Pancreas (tissue), 10 donors: ENCODE data around the gene HIC1. TPM values are rescaled to one million over a fixed set of nuclear protein-coding genes. Genes with fewer than 3 reads are reported as not detected.

Source experiments
- ATAC-seq, 4 donors: fragments of 200-7000 bp; cut with Tn5 transposase; one replicate each; pipeline versions ENCODE4 v1.8.0 to v1.9.1; 2020; ENCODE audit warnings: mild to moderate bottlenecking in 4 of 4, moderate library complexity in 4 of 4
- DNase-seq, 6 donors: peaks; one replicate each; pipeline ENCODE4 v3.0.0-alpha.2; 2020
- FAIRE-seq: peaks from 2 replicates; lab custom pipeline; 2012; peaks lifted over from hg19 to GRCh38; lab: Jason Lieb, UNC
- H3K27ac ChIP-seq, 4 donors: fragments of 200-600 bp; sonication (generic); 1 replicate in 3 of 4; 2 replicates in 1 of 4; pipeline versions ENCODE4 v1.5.0 to v1.8.0; 2020
- H3K27me3 ChIP-seq, 4 donors: fragments of 200-600 bp; one replicate each; pipeline ENCODE4 v1.8.0; 2021
- H3K36me3 ChIP-seq, 3 donors: fragments of 200-600 bp; sonication (generic) in 1 of 3; one replicate each; pipeline versions ENCODE4 v1.5.0 to v1.8.0; 2020 to 2021
- H3K4me1 ChIP-seq, 3 donors: fragments of 200-600 bp; one replicate each; pipeline ENCODE4 v1.8.0; 2021
- H3K4me3 ChIP-seq, 4 donors: fragments of 200-600 bp; sonication (generic) in 2 of 4; one replicate each; pipeline versions ENCODE4 v1.5.0 to v1.8.0; 2020 to 2021
- H3K9me3 ChIP-seq, 4 donors: fragments of 200-600 bp; one replicate each; pipeline ENCODE4 v1.8.0; 2021
- WGBS, 2 donors: extraction: QIAGEN DNeasy Blood & Tissue Kit; methylation state at CpG; one replicate each; pipeline ENCODE4 v1.1.7; 2013; 5-methylcytosine and 5-hydroxymethylcytosine counted together
- intact Hi-C, 3 donors: fragments of 100-400 bp; cut with DNase I; formaldehyde crosslinking; loops; one replicate each; pipeline versions ENCODE4 v1.11.1 to v1.14.2; 2022
- polyA plus RNA-seq, 2 donors: library from polyadenylated mRNA; stranded (reverse); fragments of 200-250 nt; gene quantifications; one replicate each; pipeline ENCODE4 v1.2.3, GENCODE V29; 2013
- total RNA-seq, 6 donors: library from RNA; stranded (reverse); fragmentation: NEBNext Ultra II Directional in 4 of 6; extraction: Animal tissue kit (Norgen Biotek cat#: 25700) in 4 of 6; gene quantifications; one replicate each; pipeline versions ENCODE4 v1.2.1 to v1.2.4, GENCODE V29; 2021 to 2023
- TF ChIP-seq, protein P1 (sequence below), 4 donors: fragments of 200-600 bp; sonication (generic) in 3 of 4; IDR thresholded peaks; one replicate each; pipeline versions ENCODE4 v1.5.0 to v1.8.0; 2021; ENCODE audit warnings: antibody characterized with exemption in 4 of 4
- donor health status: healthy with polysubstance abuse.
- donor health status: DM: no; HTN: no; CAD: no; lungs with moderate emphysema.
- donor health status: DM: no; HTN: no; CAD: no.
- donor health status: control.
- donor health status: control.
- donor health status: Bipolar disorder and iron deficiency.
- donor health status: DM: yes; HTN: yes; CAD: no.
- donor health status: DM: no; HTN: no; CAD: no.
- donor health status: DM: no; HTN: no; CAD: no.
- donor health status: DM: yes; HTN: yes; CAD: no.

HIC1 gene
- total and polyA plus RNA-seq, 8 donors, result 1.0 to 15.8 (median 3.4) TPM

DNA sequence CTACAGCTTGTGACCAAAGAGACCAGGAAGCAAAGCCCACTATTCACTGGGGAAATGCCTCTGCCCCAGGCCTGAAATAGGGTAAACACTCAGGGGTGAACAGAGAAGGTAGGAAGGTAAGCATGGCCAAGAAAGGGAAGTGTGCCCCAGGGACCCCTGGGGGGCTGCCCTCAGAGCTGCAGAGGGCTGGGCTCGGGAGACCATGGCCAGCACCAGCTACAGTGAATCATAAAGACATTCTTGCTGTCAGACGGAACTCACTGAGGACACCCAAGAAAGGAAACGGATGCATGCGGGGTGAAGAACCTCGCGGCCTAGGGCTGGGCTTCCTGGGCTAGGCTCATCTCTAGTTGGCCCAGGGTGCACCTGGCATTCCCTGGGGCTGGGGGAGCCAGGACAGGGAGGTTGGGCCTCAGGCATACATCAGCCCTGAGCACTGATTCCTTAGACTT, 9.6 kb downstream of the HIC1 start:
- Histone ChIP-seq H3K27ac (no peak overlapping the region), H3K36me3 (peaks cover 0 to 21% (median 0%) of the 10 kb centered on the region in 3 donors), H3K27me3 (no peaks in the 10 kb centered on the region), H3K4me1 (no peaks in the 10 kb centered on the region), H3K4me3 (no peak overlapping the region), H3K9me3 (no peaks in the 10 kb centered on the region)
- no peak for ATAC-seq
- no peak for DNase-seq
- WGBS, 2 donors, result 89 to 92% methylated on average over 6 of the region's 6 CpGs
- FAIRE-seq, result no peak
- intact Hi-C loops, result loop anchor here in 1 of 3 donors (10.0 kb wide), 1 partner anchor 170 kb away; no protein-coding TSS in a partner anchor
- TF ChIP-seq, protein P1, sequence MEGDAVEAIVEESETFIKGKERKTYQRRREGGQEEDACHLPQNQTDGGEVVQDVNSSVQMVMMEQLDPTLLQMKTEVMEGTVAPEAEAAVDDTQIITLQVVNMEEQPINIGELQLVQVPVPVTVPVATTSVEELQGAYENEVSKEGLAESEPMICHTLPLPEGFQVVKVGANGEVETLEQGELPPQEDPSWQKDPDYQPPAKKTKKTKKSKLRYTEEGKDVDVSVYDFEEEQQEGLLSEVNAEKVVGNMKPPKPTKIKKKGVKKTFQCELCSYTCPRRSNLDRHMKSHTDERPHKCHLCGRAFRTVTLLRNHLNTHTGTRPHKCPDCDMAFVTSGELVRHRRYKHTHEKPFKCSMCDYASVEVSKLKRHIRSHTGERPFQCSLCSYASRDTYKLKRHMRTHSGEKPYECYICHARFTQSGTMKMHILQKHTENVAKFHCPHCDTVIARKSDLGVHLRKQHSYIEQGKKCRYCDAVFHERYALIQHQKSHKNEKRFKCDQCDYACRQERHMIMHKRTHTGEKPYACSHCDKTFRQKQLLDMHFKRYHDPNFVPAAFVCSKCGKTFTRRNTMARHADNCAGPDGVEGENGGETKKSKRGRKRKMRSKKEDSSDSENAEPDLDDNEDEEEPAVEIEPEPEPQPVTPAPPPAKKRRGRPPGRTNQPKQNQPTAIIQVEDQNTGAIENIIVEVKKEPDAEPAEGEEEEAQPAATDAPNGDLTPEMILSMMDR (IDR thresholded peaks at IDR 0.05), result no peak

DNA sequence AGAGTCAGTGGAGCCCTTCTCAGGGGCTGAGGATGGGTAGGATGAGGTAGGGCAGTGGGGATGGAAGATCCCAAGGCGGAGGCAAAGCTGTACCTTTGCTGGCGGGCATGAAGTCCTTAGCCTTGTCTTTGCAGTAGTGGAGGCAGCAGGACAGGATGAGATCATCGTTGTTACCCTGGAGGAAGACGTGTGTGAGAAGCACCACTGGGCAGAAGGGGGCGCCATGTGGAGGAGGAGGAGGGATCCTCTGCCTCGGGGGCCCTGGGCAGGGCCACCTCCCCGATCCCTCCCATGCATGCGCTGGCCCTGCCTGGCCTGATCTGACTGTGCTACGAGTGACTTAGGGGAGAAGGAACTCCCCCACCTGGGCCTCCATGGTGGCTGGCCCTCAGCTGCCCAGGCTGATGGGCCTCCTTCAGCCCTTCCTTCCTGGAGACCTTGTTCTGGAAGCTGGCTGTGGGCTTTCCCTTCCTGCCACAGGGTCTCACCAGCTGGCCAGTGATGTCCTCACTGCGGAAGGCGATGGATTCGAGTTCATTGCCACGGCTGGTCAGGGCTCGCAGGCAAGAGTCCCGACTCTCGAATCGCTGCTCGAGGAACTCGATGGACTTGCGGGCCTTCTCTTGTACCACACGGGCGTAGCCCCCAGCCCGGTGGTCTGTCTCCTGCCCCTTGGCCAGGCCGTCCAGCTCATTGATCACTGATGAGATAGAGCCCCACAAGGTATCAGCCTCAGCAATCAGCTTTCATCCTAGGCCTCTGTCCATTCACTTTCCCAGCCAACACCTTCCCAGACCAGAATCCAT, 10.3 kb downstream of the HIC1 start:
- Histone ChIP-seq H3K9me3 (no peaks in the 10 kb centered on the region), H3K4me3 (no peak overlapping the region), H3K27me3 (no peaks in the 10 kb centered on the region), H3K27ac (no peak overlapping the region), H3K4me1 (no peaks in the 10 kb centered on the region), H3K36me3 (peaks cover 0 to 21% (median 0%) of the 10 kb centered on the region in 3 donors)
- WGBS, 2 donors, result 80 to 88% methylated on average over 24 of the region's 24 CpGs
- peak in 3 of 4 donors; percentile 17 to 41 (median 30) for ATAC-seq
- no peak for DNase-seq
- intact Hi-C loops, result loop anchor here in 1 of 3 donors (10.0 kb wide), 1 partner anchor 170 kb away; no protein-coding TSS in a partner anchor
- FAIRE-seq, result no peak
- TF ChIP-seq, protein P1 (IDR thresholded peaks at IDR 0.05), result peak in 1 of 4 donors; percentile 8

DNA sequence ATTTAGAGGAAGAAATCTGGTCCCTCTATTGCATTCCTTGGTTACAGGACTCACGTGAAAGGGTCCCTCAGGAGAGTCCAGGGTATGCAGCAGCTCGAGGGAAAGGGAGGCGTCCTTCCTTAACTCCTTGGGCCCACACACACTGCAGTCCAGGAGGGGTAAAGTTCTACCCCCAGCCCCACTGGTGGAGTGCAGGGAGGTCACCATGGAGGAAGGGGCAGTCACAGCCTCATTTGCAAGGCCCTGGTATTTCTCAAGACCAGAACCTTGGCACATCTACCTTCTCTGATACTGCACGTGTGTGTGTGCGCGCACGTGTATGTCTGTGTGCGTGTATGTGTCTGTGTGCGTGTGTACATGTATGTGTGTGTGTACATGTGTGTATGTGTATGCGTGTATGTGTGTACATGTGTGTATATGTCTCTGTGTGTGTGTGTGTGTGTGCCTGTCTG, 11.1 kb downstream of the HIC1 start:
- no peak for DNase-seq
- H3K27me3 ChIP-seq, result no peaks in the 10 kb centered on the region
- H3K9me3 ChIP-seq, result no peaks in the 10 kb centered on the region
- intact Hi-C loops, result loop anchor here in 1 of 3 donors (10.0 kb wide), 1 partner anchor 169 kb away; no protein-coding TSS in a partner anchor
- TF ChIP-seq, protein P1 (IDR thresholded peaks at IDR 0.05), result no peak
- WGBS, 2 donors, result 79 to 84% methylated on average over 10 of the region's 10 CpGs
- H3K36me3 ChIP-seq, result peaks cover 0 to 19% (median 0%) of the 10 kb centered on the region in 3 donors
- H3K4me3 ChIP-seq, result no peak overlapping the region
- no peak overlapping the region for H3K27ac ChIP-seq
- no peak for ATAC-seq
- peaks cover 0 to 2% (median 0%) of the 10 kb centered on the region in 3 donors for H3K4me1 ChIP-seq
- no peak for FAIRE-seq

DNA sequence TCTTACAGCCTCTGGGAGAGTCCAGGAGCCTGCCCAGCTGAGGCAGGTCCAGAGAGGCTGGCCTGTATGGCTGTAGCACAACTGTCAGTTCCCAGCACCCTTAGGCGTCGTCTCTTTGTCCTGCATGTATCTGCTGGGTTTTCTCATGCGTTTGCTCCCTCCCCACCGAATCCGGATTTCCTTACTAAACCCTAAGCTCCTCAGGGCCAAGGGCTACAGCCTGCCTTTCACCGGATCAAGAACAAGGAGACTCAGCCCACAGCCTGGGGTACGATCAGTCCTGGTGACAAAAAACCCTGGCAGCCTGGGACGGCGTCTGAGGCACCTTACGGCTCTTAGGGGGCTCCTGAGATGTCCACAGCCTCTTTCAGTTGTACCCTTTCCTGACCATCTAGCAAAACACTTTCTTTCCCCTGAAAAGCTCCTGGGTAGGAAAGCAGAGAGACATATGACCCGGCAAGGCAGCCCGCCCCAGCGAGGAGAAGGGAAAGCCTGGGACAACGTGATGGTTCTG, 12.2 kb downstream of the HIC1 start:
- Histone ChIP-seq H3K9me3 (no peaks in the 10 kb centered on the region), H3K36me3 (peaks cover 0 to 11% (median 0%) of the 10 kb centered on the region in 3 donors), H3K4me3 (no peak overlapping the region), H3K27ac (peak overlapping the region in 1 of 4 donors; percentile 58), H3K4me1 (peaks cover 0 to 4% (median 0%) of the 10 kb centered on the region in 3 donors), H3K27me3 (no peaks in the 10 kb centered on the region)
- FAIRE-seq, result no peak
- no peak for DNase-seq
- intact Hi-C loops, result loop anchor here in 1 of 3 donors (10.0 kb wide), 1 partner anchor 168 kb away; no protein-coding TSS in a partner anchor
- no peak for ATAC-seq
- TF ChIP-seq, protein P1 (IDR thresholded peaks at IDR 0.05), result no peak
- 81% methylated on average over 14 of the region's 14 CpGs for WGBS, 2 donors
